HG02642 (cell line): ENCODE results near the gene TCF12.
"Not testable (repeated sequence)": the region's sequence is repeated elsewhere in the genome, so short reads cannot be mapped to it uniquely, and the experiment has no call there.

Experiments
- ATAC-seq: cut with Tn5 transposase; IDR thresholded peaks from one replicate; pipeline ENCODE4 v1.9.1; 2021; ENCODE audit warnings: mild to moderate bottlenecking; ENCODE audit not compliant: unreplicated experiment, poor library complexity

Gene TCF12

GRCh38 chr15:56913670-56914069 lies 4.8 kb upstream of the TCF12 start:
- no peak for ATAC-seq

- no peak for ATAC-seq
Observed at GRCh38 chr15:56915888-56916287, 2.6 kb upstream of the TCF12 start.

GRCh38 chr15:56916825-56917477 lies 1.5 kb upstream of the TCF12 start:
- ATAC-seq: no peak

- ATAC-seq: peak; percentile 1
Observed at GRCh38 chr15:56917652-56918045, 795 bp upstream of the TCF12 start.

- peak; percentile 35 for ATAC-seq
Observed at GRCh38 chr15:56919031-56919608, 676 bp downstream of the TCF12 start.

GRCh38 chr15:56919609-56920366 lies 1.3 kb downstream of the TCF12 start:
- ATAC-seq: peak; percentile 22

- ATAC-seq: no peak
Observed at GRCh38 chr15:56920367-56920627, 1.9 kb downstream of the TCF12 start.

GRCh38 chr15:56923174-56923591 lies 4.7 kb downstream of the TCF12 start:
- no peak for ATAC-seq

GRCh38 chr15:56927816-56928215 lies 9.4 kb downstream of the TCF12 start:
- no peak for ATAC-seq

GRCh38 chr15:56929399-56929798 lies 11.0 kb downstream of the TCF12 start:
- ATAC-seq: no peak

GRCh38 chr15:56929933-56930332 lies 11.5 kb downstream of the TCF12 start:
- ATAC-seq: no peak

GRCh38 chr15:56930669-56931313 lies 12.3 kb downstream of the TCF12 start:
- ATAC-seq: no peak

- peak; percentile 52 for ATAC-seq
Observed at GRCh38 chr15:56931639-56932508, 13.4 kb downstream of the TCF12 start.

- not testable (repeated sequence) for ATAC-seq
Observed at GRCh38 chr15:56932509-56932868, 14.0 kb downstream of the TCF12 start.

- no peak for ATAC-seq
Observed at GRCh38 chr15:56933410-56933809, 15.0 kb downstream of the TCF12 start.

- ATAC-seq: no peak
Observed at GRCh38 chr15:56933811-56934210, 15.4 kb downstream of the TCF12 start.

GRCh38 chr15:56934269-56934668 lies 15.8 kb downstream of the TCF12 start:
- no peak for ATAC-seq

GRCh38 chr15:56936929-56937328 lies 18.5 kb downstream of the TCF12 start:
- ATAC-seq: no peak

GRCh38 chr15:56939257-56939656 lies 20.8 kb downstream of the TCF12 start:
- ATAC-seq: no peak

- no peak for ATAC-seq
Observed at GRCh38 chr15:56940388-56940787, 21.9 kb downstream of the TCF12 start.
